Prostate gland (tissue), 2 donors: Measurements from ENCODE around the gene FAM180A. TPM values are rescaled to one million over a fixed set of nuclear protein-coding genes. Genes with fewer than 3 reads are reported as not detected.

Experiments
- DNase-seq: peaks from one replicate; pipeline ENCODE4 v3.0.0-alpha.2; 2019; ENCODE audit warnings: low spot score
- H3K27ac ChIP-seq, 2 donors: fragments of 200-600 bp; sonication (generic); 2 replicates each; pipeline ENCODE4 v1.5.1; 2017 to 2019
- H3K27me3 ChIP-seq: fragments of 200-600 bp; sonication (generic); replicated peaks from 2 replicates; pipeline ENCODE4 v1.5.1; 2019; ENCODE audit not compliant: insufficient read depth
- H3K36me3 ChIP-seq, 2 donors: fragments of 200-600 bp; sonication (generic); 1 replicate in 1 of 2; 2 replicates in 1 of 2; pipeline versions ENCODE4 v1.5.1 to v1.8.1; 2017 to 2019
- H3K4me1 ChIP-seq: fragments of 200-600 bp; sonication (generic); replicated peaks from 2 replicates; pipeline ENCODE4 v1.5.1; 2019
- H3K4me3 ChIP-seq, 2 donors: fragments of 200-600 bp; sonication (generic); 2 replicates each; pipeline ENCODE4 v1.5.1; 2017 to 2019
- H3K9me3 ChIP-seq: fragments of 200-600 bp; sonication (generic); 2 replicates; pipeline ENCODE4 v1.5.1; 2017
- CTCF ChIP-seq, 4 experiments: fragments of 200-600 bp in 2 of 4; fragments of 450-650 bp in 2 of 4; sonication (generic) in 2 of 4; IDR thresholded peaks; 1 replicate in 3 of 4; 2 replicates in 1 of 4; pipeline ENCODE4 v1.5.1; 2016 to 2019; ENCODE audit warnings: antibody characterized with exemption in 4 of 4, mild to moderate bottlenecking in 2 of 4, moderate library complexity in 2 of 4
- POLR2A ChIP-seq: fragments of 450-650 bp; IDR thresholded peaks from one replicate; pipeline ENCODE4 v1.6.1; 2016; ENCODE audit warnings: antibody characterized with exemption, mild to moderate bottlenecking
- POLR2AphosphoS5 ChIP-seq: sonication (generic); formaldehyde crosslinking; IDR thresholded peaks from one replicate; pipeline ENCODE4 v1.6.1; 2017; ENCODE audit warnings: antibody characterized with exemption
- WGBS: methylation state at CpG from one replicate; pipeline ENCODE4 v1.1.5; 2018; 5-methylcytosine and 5-hydroxymethylcytosine counted together
- intact Hi-C: fragments of 100-400 bp; cut with DNase I; formaldehyde crosslinking; loops from one replicate; pipeline ENCODE4 v1.14.2; 2022
- total RNA-seq, 2 donors: library from RNA; depleted of rRNA; stranded (reverse); fragments of >200 nt; gene quantifications; one replicate each; pipeline ENCODE4 v1.1.0, GENCODE V29; 2016

The FAM180A gene
- total RNA-seq, 2 donors from 2014 or later = 0.77 to 6.9 TPM

- no peaks in the 10 kb centered on the region for H3K27me3 ChIP-seq
- no peak overlapping the region for H3K4me3 ChIP-seq
- H3K9me3 ChIP-seq = no peaks in the 10 kb centered on the region
- intact Hi-C loops = no loop called here
- no peaks in the 10 kb centered on the region for H3K36me3 ChIP-seq
- DNase-seq = no peak
- WGBS = 91% methylated on average over 5 of the region's 5 CpGs
- no peaks in the 10 kb centered on the region for H3K4me1 ChIP-seq
- TF ChIP-seq POLR2AphosphoS5 = no peak
- no peak overlapping the region for H3K27ac ChIP-seq
Measured at GRCh38 chr7:135684699-135685098, 63.9 kb downstream of the FAM180A start.

- Histone ChIP-seq H3K9me3 (no peaks in the 10 kb centered on the region), H3K4me3 (no peak overlapping the region), H3K27ac (no peak overlapping the region), H3K4me1 (no peaks in the 10 kb centered on the region), H3K27me3 (no peaks in the 10 kb centered on the region), H3K36me3 (no peaks in the 10 kb centered on the region)
- intact Hi-C loops = no loop called here
- WGBS = 25% methylated on average over 3 of the region's 3 CpGs
- TF ChIP-seq CTCF (IDR thresholded peaks at IDR 0.05) = no peak
- no peak for TF ChIP-seq POLR2AphosphoS5
- no peak for TF ChIP-seq POLR2A
- DNase-seq = no peak
Measured at GRCh38 chr7:135684136-135684535, 64.5 kb downstream of the FAM180A start.

DNA sequence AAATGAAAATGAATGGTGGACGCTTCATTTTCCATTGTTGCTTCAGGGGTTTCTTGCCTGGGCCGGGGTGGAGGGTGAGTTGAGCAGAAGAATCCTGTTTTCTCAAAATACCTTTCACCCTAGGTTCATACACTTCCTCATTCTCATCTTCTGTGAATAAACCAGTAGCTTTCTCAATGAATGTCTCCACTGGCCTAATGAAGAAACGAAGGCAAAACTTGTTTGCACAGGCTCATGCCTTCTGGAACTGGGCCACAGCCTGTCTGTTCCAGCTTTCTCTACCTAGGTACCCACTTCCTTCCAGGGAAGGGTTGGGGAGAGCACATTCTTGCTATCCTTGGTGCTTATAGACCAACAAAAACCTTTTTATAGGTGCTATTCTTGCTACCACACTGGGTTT, 65.0 kb downstream of the FAM180A start:
- Histone ChIP-seq H3K9me3 (no peaks in the 10 kb centered on the region), H3K4me1 (no peaks in the 10 kb centered on the region), H3K36me3 (no peaks in the 10 kb centered on the region), H3K27me3 (no peaks in the 10 kb centered on the region), H3K4me3 (no peak overlapping the region), H3K27ac (peak overlapping the region in 1 of 2 donors; percentile 31)
- peak; percentile 53 for DNase-seq
- no peak for TF ChIP-seq POLR2A
- peak; percentile 62 for TF ChIP-seq POLR2AphosphoS5
- TF ChIP-seq CTCF (IDR thresholded peaks at IDR 0.05) = no peak
- intact Hi-C loops = no loop called here
- 51% methylated on average over 3 of the region's 3 CpGs for WGBS

DNA sequence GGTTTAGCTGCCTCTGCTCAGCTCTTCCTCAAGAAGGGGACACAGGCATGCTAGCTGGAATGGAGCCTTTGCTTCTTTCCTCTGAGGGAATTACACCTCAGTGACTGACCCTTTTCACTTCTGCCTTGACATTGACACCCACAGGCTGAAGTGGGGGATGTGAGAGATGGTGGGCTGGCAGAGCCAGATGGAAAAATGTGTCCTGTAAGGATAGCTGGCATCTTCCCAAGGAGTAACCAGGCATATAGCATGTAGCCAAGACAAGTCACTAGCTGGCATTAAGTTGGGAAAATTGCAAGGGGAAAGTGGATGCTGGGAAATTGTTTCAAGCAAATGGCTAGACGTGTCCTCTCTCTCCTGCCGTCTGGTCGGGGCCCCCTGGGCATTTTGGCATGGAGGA, 66.4 kb downstream of the FAM180A start:
- no peaks in the 10 kb centered on the region for H3K36me3 ChIP-seq
- no peak overlapping the region for H3K27ac ChIP-seq
- H3K9me3 ChIP-seq = no peaks in the 10 kb centered on the region
- intact Hi-C loops = no loop called here
- TF ChIP-seq CTCF (IDR thresholded peaks at IDR 0.05) (no peak), POLR2AphosphoS5 (no peak), POLR2A (no peak)
- H3K4me3 ChIP-seq = no peak overlapping the region
- no peak for DNase-seq
- H3K27me3 ChIP-seq = no peaks in the 10 kb centered on the region
- peaks cover 5% of the 10 kb centered on the region for H3K4me1 ChIP-seq
- 78% methylated on average over 3 of the region's 3 CpGs for WGBS

- WGBS = 89% methylated on average over 5 of the region's 5 CpGs
- no peaks in the 10 kb centered on the region for H3K36me3 ChIP-seq
- H3K27ac ChIP-seq = no peak overlapping the region
- no peaks in the 10 kb centered on the region for H3K9me3 ChIP-seq
- no peak for DNase-seq
- TF ChIP-seq POLR2A (no peak), POLR2AphosphoS5 (no peak)
- peaks cover 5% of the 10 kb centered on the region for H3K4me1 ChIP-seq
- no peaks in the 10 kb centered on the region for H3K27me3 ChIP-seq
- no peak overlapping the region for H3K4me3 ChIP-seq
- intact Hi-C loops = no loop called here
Measured at GRCh38 chr7:135681762-135682161, 66.9 kb downstream of the FAM180A start.

Other genes starting within 250 kb of the FAM180A start
- 10 to 100 TPM; 19.0 to 44.7 TPM for gene CNOT4, start 238.7 kb downstream of the FAM180A start, total RNA-seq
- 10 to 100 TPM; 33.1 to 62.4 TPM for gene NUP205, start 190.9 kb downstream of the FAM180A start, total RNA-seq
- 10 to 100 TPM; 29.9 to 31.9 TPM for gene STMP1, start 86.3 kb downstream of the FAM180A start, total RNA-seq
- gene SLC13A4, start 20.6 kb downstream of the FAM180A start, total RNA-seq = 1 to 10 TPM in 1 of 2 donors, not detected in 1; 9.4 TPM
- 100 to 1,000 TPM in 1 of 2 donors, 10 to 100 TPM in 1; 85.6 to 137 TPM for gene MTPN, start 228.5 kb upstream of the FAM180A start, total RNA-seq